Adrenal gland (tissue), 12 donors: ENCODE measurements around the gene STYXL2. TPM values are rescaled to one million over a fixed set of nuclear protein-coding genes. Genes with fewer than 3 reads are reported as not detected.

Source experiments
- DNase-seq, 7 donors: peaks; one replicate each; pipeline ENCODE4 v3.0.0-alpha.2; 2019 to 2020
- H3K27ac ChIP-seq, 5 donors: fragments of 200-600 bp; sonication (generic) in 4 of 5; 1 replicate in 3 of 5; 2 replicates in 2 of 5; pipeline versions ENCODE4 v1.5.1 to v1.8.0; 2016 to 2020; ENCODE audit warnings: mild to moderate bottlenecking in 1 of 5
- H3K27me3 ChIP-seq: fragments of 200-600 bp; 2 replicates; pipeline ENCODE4 v1.8.0; 2021
- H3K36me3 ChIP-seq, 2 donors: fragments of 200-600 bp; replicated peaks in 1 of 2; 1 replicate in 1 of 2; 2 replicates in 1 of 2; pipeline versions ENCODE4 v1.5.1 to v1.8.0; 2018 to 2022
- H3K4me1 ChIP-seq, 2 donors: fragments of 200-600 bp; replicated peaks in 1 of 2; 1 replicate in 1 of 2; 2 replicates in 1 of 2; pipeline versions ENCODE4 v1.5.1 to v1.8.0; 2018 to 2021
- H3K4me3 ChIP-seq, 4 donors: fragments of 200-600 bp; sonication (generic) in 3 of 4; one replicate each; pipeline ENCODE4 v1.5.1; 2016 to 2018
- H3K9me3 ChIP-seq, 3 donors: fragments of 200-600 bp; sonication (generic) in 1 of 3; replicated peaks in 1 of 3; 1 replicate in 2 of 3; 2 replicates in 1 of 3; pipeline versions ENCODE4 v1.5.1 to v1.8.0; 2016 to 2021
- POLR2A ChIP-seq, 2 donors: fragments of 450-650 bp; IDR thresholded peaks; one replicate each; pipeline ENCODE4 v1.6.1; 2017; ENCODE audit warnings: antibody characterized with exemption in 2 of 2, mild to moderate bottlenecking in 2 of 2, moderate library complexity in 1 of 2
- WGBS, 4 donors: extraction: QIAGEN DNeasy Blood & Tissue Kit in 2 of 4; methylation state at CpG; one replicate each; pipeline versions ENCODE4 v1.1.5 to v1.1.7; 2013 to 2017; 5-methylcytosine and 5-hydroxymethylcytosine counted together
- intact Hi-C, 2 donors: fragments of 100-400 bp; cut with DNase I; formaldehyde crosslinking; loops; one replicate each; pipeline versions ENCODE4 v1.14.1 to v1.15.0; 2022 to 2023
- polyA plus RNA-seq, 3 donors: library from polyadenylated mRNA; stranded (reverse); fragments of 200-250 nt in 2 of 3; fragments of 350-450 nt in 1 of 3; fragmentation: Illumina TruSeq in 1 of 3; extraction: RNeasy Lipid Tissue Mini Kit (QIAGEN cat#74804) in 1 of 3; gene quantifications; one replicate each; pipeline ENCODE4 v1.2.3, GENCODE V29; 2013 to 2014
- total RNA-seq, 9 donors: library from RNA; depleted of rRNA in 4 of 9; stranded (reverse); fragments of >200 nt in 4 of 9; fragments of 120-200 nt in 1 of 9; fragmentation: NEBNext Ultra II Directional in 1 of 9; extraction: Animal tissue kit (Norgen Biotek cat#: 25700) in 1 of 9; gene quantifications; one replicate each; pipeline versions ENCODE4 v1.1.0 to v1.2.4, GENCODE V29; 2013 to 2023
- TF ChIP-seq, protein P1 (sequence below), 6 experiments: fragments of 450-650 bp in 4 of 6; fragments of 200-600 bp in 2 of 6; sonication (generic) in 1 of 6; IDR thresholded peaks; 1 replicate in 5 of 6; 2 replicates in 1 of 6; pipeline versions ENCODE4 v1.5.1 to v1.8.0; 2016 to 2021; ENCODE audit warnings: antibody characterized with exemption in 6 of 6, mild to moderate bottlenecking in 2 of 6, moderate library complexity in 1 of 6
- donor health status: healthy with polysubstance abuse.
- donor health status: Bipolar disorder and iron deficiency.
- donor health status: DM: yes; HTN: yes; CAD: no.
- donor health status: DM: no; HTN: no; CAD: no.
- donor health status: DM: no; HTN: no; CAD: no.
- donor health status: DM: yes; HTN: yes; CAD: no.

STYXL2 gene
- total and polyA plus RNA-seq, 12 donors, result 0.08 to 1.3 (median 0.55) TPM; not detected in 1

- no peaks in the 10 kb centered on the region for H3K4me1 ChIP-seq
- H3K4me3 ChIP-seq, result no peak overlapping the region
- intact Hi-C loops, result loop anchor here in 1 of 2 donors (5.0 kb wide), 1 partner anchor 147 kb away; no protein-coding TSS in a partner anchor
- H3K27ac ChIP-seq, result no peak overlapping the region
- TF ChIP-seq, protein P1, sequence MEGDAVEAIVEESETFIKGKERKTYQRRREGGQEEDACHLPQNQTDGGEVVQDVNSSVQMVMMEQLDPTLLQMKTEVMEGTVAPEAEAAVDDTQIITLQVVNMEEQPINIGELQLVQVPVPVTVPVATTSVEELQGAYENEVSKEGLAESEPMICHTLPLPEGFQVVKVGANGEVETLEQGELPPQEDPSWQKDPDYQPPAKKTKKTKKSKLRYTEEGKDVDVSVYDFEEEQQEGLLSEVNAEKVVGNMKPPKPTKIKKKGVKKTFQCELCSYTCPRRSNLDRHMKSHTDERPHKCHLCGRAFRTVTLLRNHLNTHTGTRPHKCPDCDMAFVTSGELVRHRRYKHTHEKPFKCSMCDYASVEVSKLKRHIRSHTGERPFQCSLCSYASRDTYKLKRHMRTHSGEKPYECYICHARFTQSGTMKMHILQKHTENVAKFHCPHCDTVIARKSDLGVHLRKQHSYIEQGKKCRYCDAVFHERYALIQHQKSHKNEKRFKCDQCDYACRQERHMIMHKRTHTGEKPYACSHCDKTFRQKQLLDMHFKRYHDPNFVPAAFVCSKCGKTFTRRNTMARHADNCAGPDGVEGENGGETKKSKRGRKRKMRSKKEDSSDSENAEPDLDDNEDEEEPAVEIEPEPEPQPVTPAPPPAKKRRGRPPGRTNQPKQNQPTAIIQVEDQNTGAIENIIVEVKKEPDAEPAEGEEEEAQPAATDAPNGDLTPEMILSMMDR (IDR thresholded peaks at IDR 0.05), result peak; percentile 78 to 97 (median 90)
- no peak for TF ChIP-seq POLR2A (IDR thresholded peaks at IDR 0.05)
- no peaks in the 10 kb centered on the region for H3K9me3 ChIP-seq
- DNase-seq, result peak; percentile 50 to 89 (median 73)
- 7 to 15% (median 13%) methylated on average over 13 to 17 of the region's 17 CpGs for WGBS, 4 donors
- peaks cover 9% of the 10 kb centered on the region for H3K27me3 ChIP-seq
- no peaks in the 10 kb centered on the region for H3K36me3 ChIP-seq
Measured at GRCh38 chr1:167059045-167059808, 34.6 kb upstream of the STYXL2 start.

- intact Hi-C loops, result loop anchor here (5.0 to 10.0 kb wide), 4 partner anchors 147 to 383 kb away; no protein-coding TSS in a partner anchor
- TF ChIP-seq, protein P1 (IDR thresholded peaks at IDR 0.05), result no peak
- no peak for TF ChIP-seq POLR2A (IDR thresholded peaks at IDR 0.05)
- Histone ChIP-seq H3K4me1 (no peaks in the 10 kb centered on the region), H3K27me3 (peaks cover 9% of the 10 kb centered on the region), H3K4me3 (no peak overlapping the region), H3K36me3 (no peaks in the 10 kb centered on the region), H3K9me3 (no peaks in the 10 kb centered on the region), H3K27ac (no peak overlapping the region)
- DNase-seq, result no peak
- WGBS, 4 donors, result 16 to 35% (median 26%) methylated on average over 1 of the region's 1 CpG
Measured at GRCh38 chr1:167059809-167060107, 34.1 kb upstream of the STYXL2 start.

DNA sequence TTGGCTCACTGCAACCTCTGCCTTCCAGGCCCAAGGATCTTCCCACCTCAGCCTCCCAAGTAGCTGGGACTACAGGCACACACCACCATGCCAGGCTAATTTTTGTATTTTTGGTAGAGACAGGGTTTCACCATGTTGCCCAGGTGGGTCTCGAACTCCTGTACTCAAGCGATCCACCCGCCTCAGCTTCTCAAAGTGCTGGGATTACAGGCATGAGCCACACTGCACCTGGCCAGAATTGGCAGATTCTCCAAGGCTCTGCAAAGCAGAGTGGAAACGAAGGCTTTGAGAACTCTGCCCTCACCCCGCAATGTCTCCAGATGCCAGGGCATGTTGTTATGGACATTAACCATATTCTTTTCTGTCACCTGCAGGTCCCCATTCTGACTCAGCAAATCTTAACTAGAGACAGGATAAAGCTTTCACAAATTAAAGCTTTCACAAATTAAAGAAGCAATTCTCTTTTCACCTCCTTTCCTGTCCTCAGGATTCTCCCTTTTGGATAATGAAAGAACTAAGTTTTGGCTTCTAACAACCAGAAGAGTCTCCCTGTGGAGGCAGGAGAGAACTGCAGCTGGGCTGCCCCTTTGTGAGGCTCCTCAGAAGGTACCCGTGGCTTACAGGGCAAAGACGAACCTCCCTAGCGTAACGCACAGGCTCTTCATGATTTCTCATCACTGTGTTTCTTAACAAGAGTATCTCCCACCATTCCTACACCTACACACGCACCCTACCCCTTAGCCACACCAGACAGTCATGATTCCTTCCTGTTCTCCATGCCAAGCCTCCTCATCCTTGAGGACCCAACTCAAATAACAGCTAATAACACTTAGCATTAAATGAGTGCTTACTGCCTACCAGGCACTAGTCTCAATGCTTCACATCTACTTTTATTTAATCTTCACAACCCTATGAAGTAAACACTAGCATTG lies 33.5 kb upstream of the STYXL2 start:
- Histone ChIP-seq H3K27ac (no peak overlapping the region), H3K4me3 (no peak overlapping the region), H3K27me3 (peaks cover 9% of the 10 kb centered on the region), H3K36me3 (no peaks in the 10 kb centered on the region), H3K9me3 (no peaks in the 10 kb centered on the region), H3K4me1 (no peaks in the 10 kb centered on the region)
- no peak for TF ChIP-seq POLR2A (IDR thresholded peaks at IDR 0.05)
- TF ChIP-seq, protein P1 (IDR thresholded peaks at IDR 0.05), result peak in 1 of 6 experiments; percentile 15
- 61 to 70% (median 67%) methylated on average over 10 of the region's 10 CpGs for WGBS, 4 donors
- intact Hi-C loops, result loop anchor here in 1 of 2 donors (5.0 to 10.0 kb wide), 3 partner anchors 153 to 382 kb away; no protein-coding TSS in a partner anchor
- no peak for DNase-seq

DNA sequence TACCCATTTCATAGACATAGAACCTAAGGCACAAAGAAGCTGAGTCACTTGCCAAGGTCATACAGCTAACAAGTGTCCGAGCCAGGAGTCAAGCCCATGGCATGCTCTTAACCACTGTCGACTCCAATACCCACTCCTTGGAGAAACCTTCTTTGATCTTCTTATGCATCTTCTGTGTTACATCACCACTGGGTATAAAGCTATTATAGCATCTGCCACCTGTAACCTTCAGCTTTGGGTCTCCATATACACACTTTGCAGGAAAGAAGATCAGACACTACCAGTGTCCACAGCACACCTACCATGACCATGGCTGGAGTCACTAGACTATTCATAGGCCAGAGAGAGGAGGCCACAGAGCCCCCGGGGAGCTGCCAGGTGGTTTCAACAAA lies 32.8 kb upstream of the STYXL2 start:
- H3K36me3 ChIP-seq, result no peaks in the 10 kb centered on the region
- TF ChIP-seq POLR2A (IDR thresholded peaks at IDR 0.05), result no peak
- TF ChIP-seq, protein P1 (IDR thresholded peaks at IDR 0.05), result no peak
- no peaks in the 10 kb centered on the region for H3K4me1 ChIP-seq
- H3K4me3 ChIP-seq, result no peak overlapping the region
- no peaks in the 10 kb centered on the region for H3K9me3 ChIP-seq
- no peak overlapping the region for H3K27ac ChIP-seq
- H3K27me3 ChIP-seq, result peaks cover 9% of the 10 kb centered on the region
- WGBS, 4 donors, result 52 to 78% (median 72%) methylated on average over 3 of the region's 3 CpGs
- intact Hi-C loops, result loop anchor here in 1 of 2 donors (5.0 to 10.0 kb wide), 3 partner anchors 154 to 381 kb away; no protein-coding TSS in a partner anchor
- DNase-seq, result no peak
